Endometrial microvascular endothelial cells (primary cell): ENCODE measurements around the gene CHST13. TPM values are rescaled to one million over a fixed set of nuclear protein-coding genes. Genes with fewer than 3 reads are reported as not detected.

Experiments
- in situ Hi-C: cut with HindIII; loops from 2 replicates; pipeline ENCODE4 v1.10.0; 2017; ENCODE audit warnings: low sequenced_read_pairs, low pct_unique_long_range_greater_than_20kb; ENCODE audit errors: inconsistent ontology term
- total RNA-seq: library from RNA; depleted of rRNA; stranded (reverse); fragments of >200 nt; gene quantifications from one replicate; pipeline ENCODE4 v1.2.3, GENCODE V29; 2015; ENCODE audit errors: inconsistent ontology term

The CHST13 gene, protein sequence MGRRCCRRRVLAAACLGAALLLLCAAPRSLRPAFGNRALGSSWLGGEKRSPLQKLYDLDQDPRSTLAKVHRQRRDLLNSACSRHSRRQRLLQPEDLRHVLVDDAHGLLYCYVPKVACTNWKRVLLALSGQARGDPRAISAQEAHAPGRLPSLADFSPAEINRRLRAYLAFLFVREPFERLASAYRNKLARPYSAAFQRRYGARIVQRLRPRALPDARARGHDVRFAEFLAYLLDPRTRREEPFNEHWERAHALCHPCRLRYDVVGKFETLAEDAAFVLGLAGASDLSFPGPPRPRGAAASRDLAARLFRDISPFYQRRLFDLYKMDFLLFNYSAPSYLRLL
- not detected for total RNA-seq

DNA sequence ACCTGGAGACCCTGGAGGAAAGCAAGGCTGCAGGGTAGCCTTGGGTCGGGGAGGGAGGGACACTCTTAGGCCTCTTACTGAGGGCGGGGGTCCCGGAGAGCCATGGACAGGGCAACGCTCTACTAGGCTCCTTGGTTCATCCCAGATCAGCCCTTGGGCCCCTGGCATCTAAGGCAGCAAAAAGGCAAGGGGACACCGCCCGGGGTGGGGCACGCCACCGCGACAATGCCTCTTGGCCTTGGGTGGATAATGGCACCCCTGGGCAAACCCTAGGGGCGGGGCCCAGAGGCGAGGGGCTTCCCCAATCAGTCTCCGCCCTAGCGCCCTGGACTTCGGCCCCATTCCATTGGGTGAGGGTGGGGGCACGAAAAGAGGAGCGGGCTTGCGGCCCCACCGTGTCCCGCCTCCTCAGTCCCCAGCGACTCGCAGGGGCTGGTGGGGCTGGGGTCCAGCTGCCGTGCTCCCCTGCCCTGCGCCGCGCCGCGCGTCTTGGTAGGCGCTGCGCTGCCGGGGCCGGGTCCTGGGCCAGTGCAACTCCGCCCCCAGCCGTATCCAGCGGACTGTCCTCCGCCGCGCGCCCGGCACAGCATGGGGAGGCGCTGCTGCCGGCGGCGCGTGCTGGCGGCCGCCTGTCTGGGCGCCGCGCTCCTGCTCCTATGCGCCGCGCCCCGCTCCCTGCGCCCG, at the start of gene CHST13:
Gene CHST13, plus strand, starts transcription at position 411 of the 684 bp plus-strand sequence. Its CDS starts 178 bp downstream, at position 589.
- in situ Hi-C loops, result no loop called here

DNA sequence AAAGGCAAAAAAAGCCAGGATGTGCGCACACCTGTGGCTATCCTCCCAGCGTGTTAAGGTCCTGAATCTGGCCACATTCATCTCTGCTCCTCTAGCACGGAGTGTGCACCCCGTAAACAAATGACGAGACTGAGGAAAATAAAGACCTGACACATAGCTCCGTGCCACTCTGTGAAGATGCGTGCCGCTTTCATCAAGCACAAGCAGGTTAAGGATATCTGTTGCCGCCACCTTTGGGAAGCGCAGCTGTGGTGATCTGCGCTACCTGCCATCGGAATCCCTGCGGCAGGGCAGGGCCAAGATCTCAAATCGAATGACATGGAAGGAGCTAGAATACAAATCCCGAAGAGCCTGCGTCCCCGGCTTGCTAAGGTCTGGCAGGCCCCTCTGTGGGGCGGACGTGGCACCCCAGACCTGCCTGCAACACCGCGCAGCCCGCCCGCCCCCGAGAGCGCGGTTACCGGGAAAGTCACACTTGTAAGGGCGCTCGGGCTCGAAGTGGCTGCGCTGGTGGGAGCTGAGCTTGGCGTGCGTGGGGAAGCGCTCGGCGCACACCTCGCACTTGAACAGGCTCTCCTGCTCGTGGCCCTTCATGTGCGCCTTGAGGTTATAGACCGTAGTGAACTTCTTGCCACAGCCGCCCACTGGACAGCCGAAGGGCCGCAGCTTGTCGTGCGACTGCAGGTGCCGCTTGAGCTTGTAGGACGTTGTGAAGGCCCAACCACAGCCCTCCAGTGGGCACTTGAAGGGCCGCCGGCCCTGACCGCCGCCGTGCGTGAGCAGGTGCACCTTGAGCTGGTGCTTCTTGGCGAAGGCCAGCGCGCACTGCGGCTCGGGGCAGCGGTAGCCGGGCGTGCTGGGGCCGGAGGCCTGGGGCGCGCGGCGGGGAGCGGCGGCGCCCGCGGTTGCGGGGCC, 49.2 kb upstream of the CHST13 start:
- in situ Hi-C loops, result no loop called here

DNA sequence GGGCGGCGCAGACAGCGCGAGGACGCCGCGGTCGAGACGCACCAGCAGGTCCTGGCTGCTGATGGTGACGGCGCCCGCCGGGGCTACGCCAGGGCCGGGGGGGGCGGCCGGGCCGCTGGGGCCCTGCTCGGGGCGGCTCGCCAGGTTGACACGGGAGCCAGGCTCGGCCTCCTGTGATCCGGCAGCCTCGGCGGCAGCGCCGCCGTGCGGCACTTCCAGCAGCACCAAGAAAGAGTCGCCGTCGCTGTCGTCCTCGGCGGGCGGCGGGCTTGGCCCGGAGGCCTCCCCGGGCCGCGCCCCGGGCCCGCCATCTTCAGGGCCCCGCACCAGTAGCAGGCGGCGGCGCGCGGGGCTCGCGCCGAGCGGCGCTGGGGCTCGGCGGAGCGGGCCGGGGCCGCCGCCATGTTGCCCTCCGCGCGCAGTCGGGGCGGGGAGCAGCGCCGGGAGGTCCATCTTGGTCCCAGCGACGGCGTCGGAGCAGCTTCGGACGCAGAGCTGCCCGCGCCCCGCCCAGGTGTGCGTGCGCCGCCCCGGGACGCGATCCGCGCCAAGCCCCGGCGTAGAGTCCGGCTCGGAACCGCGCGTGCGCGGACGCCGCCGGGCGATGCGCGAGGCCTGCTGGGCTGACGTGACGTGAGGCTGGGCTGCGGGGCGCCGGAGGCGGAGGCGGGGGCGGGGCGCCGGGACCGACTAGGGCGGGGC, 48.4 kb upstream of the CHST13 start, which contains the start of gene ZXDC:
Gene ZXDC, minus strand, starts transcription at position 479 of the 702 bp plus-strand sequence. Its CDS starts 26 bp downstream, at position 453.
- in situ Hi-C loops, result no loop called here

DNA sequence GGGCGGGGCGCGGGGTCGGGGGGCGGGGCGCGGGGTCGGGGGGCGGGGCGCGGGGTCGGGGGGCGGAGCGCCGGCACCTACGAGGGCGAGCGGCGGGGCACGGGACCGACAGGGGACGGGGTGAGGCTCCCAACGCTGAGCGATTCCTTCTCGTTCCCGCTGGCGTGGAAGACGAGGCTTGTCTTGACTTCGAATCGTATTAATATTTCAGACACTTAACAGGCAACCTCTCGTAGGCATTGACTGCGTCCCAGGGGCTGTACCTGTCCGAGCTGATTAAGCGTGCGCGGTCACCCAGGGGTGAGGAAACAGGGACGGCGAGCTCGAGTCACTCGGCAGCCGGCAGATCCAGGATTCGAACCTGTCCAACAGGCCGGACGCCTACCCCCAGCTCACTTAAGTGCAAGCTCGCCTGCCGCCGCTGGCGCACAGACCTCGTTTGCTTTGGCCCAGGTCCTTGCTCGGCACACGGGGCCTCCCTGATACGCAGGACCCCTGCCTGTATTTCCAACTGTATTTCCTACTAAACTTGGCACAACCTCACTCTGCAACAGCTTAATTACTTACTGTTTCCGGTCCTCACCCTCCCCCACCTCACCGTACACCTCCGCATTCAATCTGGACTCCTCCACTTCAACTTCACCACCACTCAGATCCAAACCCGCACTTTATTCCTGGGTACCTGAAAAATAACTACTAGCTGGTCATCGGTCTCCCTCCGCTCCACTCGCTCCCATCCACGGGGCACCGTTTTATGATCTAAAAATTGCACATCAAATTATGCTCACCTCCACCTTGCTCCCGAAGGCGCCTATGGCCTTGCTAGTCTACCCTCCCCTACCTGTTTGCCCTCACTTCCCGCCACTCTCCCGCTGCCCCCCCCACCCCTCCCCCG, 47.5 kb upstream of the CHST13 start:
- in situ Hi-C loops, result no loop called here

DNA sequence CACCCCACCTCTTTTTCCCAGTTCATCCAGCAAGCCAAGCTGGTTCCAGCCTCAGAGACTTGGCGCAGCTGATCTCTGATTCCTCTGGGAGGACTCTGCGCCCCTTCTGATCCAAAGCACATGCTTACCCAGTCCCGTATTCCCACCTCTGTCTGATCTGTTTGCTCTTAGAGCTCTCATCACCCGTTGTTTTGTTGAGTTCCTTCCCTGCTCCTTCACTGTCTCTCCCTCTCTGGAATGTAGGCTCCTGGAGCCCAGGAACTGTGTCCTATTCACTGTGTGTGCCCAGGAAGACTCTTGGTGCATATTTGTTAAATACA, 46.9 kb upstream of the CHST13 start:
- in situ Hi-C loops, result no loop called here

DNA sequence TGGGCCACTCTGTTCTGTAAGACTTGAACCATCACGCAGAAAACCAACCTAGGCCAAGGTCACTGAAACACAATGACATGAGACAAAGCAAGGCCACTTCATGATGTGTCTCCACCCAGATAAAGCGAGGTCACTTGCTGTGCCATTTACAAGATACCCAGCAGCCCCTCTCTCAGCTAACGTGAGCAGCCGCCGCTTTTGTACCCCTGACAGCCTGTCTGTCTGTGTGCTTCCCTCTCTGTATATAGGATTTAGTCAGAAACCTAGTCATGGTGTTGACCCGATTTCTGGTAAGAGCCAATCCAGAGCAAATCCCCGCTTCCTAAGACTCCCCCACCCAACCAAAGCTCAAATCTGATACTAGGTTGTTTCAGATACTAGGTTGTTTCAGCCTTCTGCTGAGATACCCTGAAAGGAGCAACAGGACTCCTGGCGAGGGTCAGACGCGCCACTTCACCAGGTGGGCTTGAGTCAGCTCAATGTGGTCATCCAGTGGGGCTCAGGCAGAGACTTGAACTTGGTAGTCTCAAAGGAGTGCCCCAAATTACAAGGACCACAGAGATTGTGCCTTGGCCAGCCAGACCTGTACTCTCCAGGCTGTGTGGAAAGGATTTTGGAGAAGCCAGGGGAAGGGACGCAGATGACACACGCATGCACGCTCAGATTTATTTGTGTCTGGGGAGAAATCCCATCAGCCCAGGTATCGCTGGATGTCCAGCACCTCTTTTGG, 45.2 kb upstream of the CHST13 start:
- in situ Hi-C loops, result no loop called here

DNA sequence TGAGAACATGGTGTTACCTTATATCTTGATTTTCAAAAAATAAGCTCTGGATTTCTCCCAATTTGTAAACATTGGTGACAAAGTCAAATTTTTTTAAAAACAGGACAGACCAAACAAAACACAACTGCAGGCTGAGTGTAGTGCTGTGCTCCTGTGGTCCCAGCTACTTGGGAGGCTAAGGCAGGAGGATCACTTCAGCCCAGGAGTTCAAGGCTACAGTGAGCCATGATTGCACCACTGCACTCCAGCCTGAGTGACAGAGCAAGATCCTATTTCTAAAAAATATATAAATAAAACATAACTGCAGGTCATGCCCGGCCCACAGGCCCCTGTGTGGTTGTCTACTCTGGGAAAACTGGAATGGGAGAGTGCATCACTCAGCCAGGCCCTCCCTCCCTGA, 44.3 kb upstream of the CHST13 start:
- in situ Hi-C loops, result no loop called here

DNA sequence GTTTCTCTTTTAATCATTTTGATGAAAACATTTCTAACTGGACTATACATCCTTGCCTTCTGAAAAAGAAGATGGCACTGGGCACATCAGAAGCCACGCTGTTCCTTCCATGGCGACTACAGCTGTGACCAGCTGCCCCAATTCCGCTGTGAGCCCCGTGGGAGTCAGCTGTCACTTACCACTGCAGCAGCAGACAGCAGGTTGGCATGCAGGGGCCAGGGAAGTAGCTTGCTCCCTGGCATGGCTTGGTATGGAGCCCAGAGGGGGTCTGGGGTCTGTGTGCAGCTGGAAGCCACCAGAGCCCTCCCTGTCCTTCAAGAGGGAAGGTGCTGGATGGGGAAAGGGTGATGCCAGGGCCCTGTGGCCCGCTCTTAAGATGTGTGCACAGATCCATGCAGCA, 43.7 kb upstream of the CHST13 start:
- in situ Hi-C loops, result no loop called here

DNA sequence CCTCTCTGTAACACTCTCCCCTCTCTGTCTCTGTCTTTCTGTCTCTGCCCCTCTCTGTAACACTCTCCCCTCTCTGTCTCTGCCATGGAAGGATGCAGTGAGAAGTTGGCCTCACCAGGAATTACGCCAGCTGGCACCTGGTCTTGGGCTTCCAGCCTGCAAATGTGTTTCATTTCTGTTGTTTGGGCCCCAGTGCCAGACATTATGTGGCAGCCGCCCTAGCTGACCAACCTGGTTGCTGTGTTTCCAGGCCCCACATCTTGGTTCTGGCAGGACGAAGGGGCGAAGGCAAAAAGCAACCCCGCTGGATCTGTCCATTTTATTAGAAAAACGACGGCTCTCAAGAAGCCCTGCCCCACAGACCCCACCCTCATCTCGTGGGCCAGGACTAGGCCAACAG, 43.1 kb upstream of the CHST13 start:
- in situ Hi-C loops, result no loop called here

DNA sequence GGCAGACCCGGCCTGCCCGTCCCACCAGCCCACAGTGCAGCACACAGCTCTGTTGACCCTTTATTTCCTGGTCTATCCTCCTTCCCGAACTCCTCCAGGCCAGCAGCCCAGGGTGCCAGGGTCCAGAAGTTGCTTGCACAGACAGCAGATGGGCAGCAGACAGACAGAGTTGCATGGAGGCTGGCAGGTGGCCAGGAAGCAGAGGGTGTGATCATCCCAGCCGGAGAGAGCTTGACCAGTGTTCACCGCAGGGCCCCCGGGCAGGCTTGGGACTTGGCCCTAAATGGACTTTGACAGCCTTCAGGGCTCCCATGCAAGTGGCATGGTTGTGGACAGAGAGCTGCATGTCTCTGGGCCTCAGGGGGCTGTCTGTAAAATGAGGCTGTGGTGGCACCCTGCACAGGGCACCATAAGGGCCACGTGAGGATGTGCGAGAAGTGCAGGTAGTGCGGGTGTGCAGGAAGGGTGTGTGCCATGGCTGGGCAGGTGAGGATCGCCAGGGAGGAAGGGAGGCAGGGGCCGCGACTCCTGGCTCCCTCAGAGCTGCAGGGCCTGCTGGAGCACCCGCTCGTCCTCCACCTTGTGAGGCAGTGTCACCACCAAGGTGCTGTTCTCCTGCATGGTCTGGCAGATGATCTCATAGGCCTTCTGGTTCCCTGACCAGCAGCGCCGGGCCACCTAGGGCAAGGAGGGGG, 42.0 kb upstream of the CHST13 start:
- in situ Hi-C loops, result no loop called here

DNA sequence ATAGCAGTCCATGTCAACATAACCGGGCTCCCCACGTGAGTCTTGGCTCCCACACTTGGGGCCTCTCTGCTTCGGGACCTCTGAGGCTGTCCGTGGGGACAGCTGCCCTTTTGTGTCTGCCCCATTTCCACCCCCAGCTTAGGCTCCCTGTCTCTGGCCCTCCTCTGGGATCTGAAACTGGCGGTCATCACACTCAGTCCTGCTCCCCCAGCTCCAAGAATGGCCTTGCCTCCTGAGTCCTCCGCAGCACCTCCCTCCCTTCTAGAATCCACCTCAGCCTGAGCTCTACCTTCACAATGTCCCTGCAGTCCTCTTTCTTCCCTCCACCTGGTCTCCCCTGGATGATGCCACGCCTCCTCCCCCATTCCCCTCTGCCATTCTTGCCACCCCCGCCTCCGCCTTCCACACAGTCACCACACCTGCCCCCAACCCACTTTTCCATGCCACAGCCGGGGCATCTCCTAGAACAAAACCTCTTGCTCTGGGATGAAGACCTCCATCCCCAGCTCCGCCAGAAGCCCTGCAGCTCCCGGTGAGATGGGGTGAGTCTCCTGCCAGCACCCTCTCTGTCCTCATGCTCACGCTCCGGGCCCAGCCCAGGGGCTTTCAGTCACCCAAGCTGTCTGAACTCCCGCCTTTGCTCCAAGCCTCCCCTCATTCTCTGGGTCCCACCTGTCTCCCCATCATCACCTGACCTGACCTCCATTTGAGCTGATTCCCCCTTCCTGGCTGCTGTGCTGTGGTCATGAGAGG, 41.3 kb upstream of the CHST13 start:
- in situ Hi-C loops, result no loop called here

DNA sequence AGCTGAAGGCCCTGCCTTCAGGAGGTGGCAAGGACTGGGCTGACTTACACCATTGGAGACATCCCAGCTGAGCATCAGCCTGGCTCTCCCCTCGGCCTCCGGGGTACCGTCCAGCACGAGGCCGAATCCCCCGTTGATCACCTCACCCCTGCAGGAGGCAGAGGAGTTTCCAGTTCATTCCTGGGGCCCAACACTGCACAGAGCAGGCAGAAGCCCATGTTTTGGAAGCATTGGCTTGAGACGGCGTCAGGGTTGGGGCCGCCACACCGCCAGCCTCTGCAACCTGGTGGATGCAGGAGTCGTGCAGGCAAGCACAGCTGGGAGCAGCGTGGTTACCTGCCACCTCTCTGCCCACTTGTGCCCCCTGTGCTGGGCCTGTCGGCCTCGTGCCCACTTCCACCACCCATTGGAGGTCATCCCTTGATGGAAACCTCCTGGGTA, 40.6 kb upstream of the CHST13 start:
- in situ Hi-C loops, result no loop called here

DNA sequence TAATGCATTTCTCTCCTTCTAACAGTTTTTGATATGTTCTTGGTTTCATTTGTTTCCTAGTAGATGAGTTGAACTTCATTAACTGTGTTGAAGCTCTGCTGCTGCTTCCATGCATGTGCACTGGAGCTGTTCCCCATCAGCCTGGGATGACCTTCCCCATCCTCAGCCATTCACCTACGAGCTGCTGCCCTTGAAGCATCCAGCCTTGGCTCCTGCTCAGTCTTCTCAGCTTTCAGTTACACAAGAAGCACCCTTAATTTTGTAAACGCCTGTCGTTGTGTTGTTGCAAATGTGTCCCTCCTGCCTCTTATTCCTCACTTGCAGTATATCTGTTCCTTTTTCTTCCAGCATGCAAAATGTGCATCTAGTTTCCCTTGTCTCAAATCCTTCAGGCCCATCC, 39.8 kb upstream of the CHST13 start:
- in situ Hi-C loops, result no loop called here

DNA sequence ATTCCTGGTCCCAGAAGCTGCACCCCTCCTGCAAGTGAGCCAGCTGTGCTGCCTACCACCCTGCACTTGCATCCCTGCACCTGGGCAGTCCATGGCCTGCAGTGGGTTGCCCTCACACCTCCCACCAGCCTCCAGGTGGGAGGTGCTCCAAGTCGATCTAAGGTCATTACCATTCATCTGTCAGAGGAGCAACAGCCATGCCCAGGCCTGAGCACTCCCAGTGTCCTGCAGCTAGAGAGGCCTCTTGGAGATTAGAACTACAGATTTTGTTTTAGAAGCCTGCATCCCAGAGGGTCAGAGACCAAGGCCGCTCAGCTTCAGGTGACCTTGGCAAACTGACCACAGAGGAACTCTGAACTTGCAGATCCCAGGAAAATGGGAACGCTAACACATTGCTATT, 39.3 kb upstream of the CHST13 start:
- in situ Hi-C loops, result no loop called here

DNA sequence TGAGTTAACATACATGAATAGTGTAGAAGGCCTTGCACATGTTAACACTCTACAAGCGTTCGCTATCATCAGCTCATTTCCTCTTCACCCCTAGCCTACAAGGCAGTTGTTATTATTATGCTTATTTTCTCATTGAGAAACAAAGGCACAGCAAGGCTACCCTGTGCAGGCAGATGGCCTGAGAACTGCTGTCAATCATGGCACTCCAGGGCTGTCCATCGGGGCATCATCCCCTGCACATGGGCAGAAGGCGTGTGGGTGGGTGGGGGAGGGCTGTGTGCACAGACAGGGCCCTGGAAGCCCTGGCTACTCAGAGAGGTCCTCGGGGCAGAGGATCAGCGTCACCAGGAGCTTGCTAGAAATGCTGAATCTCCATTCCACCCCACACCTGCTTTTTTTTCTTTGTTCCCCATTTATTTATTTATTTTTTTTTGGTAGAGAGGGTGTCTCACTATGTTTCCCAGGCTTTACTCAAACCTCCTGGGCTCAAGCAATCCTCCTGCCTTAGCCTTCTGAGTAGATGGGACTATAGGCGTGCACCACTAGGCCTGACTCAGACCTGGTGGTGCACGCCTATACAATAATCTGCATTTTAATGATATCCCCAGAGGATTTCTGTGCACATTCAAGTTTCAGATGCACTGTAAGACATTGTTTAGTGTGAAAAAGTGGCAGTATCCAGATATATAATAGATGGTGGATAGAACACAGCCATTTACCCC, 38.6 kb upstream of the CHST13 start:
- in situ Hi-C loops, result no loop called here

DNA sequence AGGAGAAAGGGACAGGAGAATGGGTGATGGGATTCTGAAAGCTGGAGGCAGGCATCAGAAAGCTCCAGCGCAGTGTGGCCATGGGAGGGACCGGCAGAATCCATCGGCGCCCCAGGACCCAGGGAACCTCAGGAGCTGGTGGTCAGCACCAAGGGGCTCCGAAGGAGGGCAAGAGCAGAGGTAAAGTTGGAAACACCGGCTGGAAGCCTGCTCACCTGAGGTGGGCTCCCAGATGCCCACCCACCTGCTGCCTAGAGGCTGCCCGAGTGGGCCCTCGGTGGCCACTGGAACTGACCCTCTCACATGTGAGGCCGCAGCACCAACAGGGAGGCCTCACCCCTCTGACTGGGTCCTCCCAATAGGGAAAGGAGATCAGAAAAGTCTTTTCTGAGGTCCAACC, 38.0 kb upstream of the CHST13 start:
- in situ Hi-C loops, result no loop called here
